Right forelimb (tissue), 1 donor: ENCODE measurements around the gene HS3ST5.
"Not testable (repeated sequence)": the region's sequence is repeated elsewhere in the genome, so short reads cannot be mapped to it uniquely, and the experiment has no call there.

Experiments used
- DNase-seq: peaks from one replicate; pipeline ENCODE4 v3.0.0-alpha.2; 2018

The HS3ST5 gene

GRCh38 chr6:114084327-114084890 lies 258.4 kb downstream of the HS3ST5 start:
- peak; percentile 48 for DNase-seq

- no peak for DNase-seq
Observed at GRCh38 chr6:114083251-114083650, 259.6 kb downstream of the HS3ST5 start.

- no peak for DNase-seq
Observed at GRCh38 chr6:114081730-114082129, 261.1 kb downstream of the HS3ST5 start.

DNA sequence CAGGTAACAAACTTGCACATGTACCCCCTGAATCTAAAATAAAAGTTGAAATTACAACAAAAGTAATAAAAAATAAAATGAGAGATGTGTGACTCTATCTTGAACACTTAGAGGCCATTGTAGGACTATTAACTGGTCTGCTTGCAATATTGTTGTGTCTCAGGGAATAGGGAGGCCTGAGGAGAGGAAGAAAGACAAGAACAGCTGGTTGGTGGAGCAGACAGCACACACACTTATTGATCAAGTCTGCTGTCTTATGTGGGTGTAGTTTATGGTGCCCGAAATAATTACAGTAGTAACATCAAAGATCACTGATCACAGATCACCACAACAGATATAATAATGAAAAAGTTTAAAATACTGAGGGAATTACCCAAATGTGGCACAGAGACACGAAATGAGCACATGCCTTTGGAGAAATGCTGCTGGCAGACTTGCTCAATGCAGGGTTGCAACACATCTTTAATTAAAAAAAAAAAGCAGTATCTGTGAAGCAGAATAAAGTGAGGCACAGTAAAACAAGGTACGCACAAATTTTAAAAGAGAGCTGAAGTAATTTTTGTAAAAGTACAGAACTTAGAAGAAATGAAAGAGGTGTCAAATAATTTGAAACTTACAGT lies 261.8 kb downstream of the HS3ST5 start:
- DNase-seq = no peak

- DNase-seq = not testable (repeated sequence)
Observed at GRCh38 chr6:114080410-114080809, 262.4 kb downstream of the HS3ST5 start.

GRCh38 chr6:114075777-114076176 lies 267.0 kb downstream of the HS3ST5 start:
- DNase-seq = no peak

- DNase-seq = no peak
Observed at GRCh38 chr6:114075300-114075699, 267.5 kb downstream of the HS3ST5 start.

- DNase-seq = no peak
Observed at GRCh38 chr6:114068771-114069170, 274.1 kb downstream of the HS3ST5 start.

DNA sequence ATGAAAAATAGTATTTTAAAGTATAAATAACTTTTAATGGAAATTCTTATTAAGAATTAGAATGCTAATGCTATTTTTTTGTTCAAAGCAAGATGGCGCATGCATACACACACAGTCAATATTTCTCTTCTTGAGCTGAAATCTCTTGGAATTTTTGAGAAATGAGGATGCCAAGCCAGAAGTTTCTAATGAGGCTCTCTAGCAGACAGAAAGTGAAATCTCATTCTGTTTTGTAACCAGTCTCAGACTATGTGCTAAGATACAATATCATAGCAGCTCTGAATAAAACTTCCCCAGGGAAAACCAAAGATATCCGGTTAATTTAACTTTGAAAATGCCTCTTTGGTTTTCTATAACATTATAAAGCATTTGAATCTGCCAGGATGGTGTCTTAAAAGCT lies 274.7 kb downstream of the HS3ST5 start:
- DNase-seq = no peak

DNA sequence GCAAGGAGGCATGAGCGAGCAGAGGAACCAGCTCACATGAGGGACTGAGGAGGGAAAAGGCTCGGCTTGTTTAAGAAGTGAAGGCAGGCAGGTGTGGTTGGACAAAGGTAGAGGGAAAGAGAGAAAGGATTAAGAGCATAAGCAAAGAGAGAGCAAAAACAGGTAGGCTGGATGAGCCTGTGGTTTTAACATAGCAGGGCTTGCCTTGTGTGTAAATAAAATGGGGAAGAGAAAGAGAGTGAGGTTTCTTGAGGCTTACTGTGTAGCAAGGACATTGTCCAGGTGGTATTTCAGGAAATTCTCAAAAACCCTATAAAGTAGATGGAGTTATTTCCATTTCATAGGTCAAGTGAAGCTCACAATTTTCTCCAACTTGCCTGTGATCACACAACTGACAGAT lies 278.0 kb downstream of the HS3ST5 start:
- DNase-seq = no peak

DNA sequence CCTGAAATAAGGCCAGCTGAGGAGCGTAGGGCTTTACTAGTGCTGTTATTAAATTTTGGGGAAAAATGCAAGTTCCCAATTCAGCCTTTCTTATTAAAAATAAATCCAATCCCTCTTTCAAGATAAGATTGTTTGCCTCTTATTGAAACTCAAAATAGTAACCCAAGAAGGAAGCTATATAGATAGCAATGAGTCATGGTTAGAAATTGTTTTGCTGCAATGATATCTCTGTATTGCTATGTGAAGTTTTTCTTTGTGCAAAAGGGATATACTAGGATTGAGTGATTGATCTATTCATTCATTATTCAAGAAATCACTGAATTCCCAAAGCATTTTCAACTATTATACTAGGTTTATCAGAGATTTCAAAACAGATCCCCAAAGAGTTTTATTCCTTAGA lies 278.9 kb downstream of the HS3ST5 start:
- DNase-seq = no peak

- DNase-seq = no peak
Observed at GRCh38 chr6:114062199-114062598, 280.6 kb downstream of the HS3ST5 start.

DNA sequence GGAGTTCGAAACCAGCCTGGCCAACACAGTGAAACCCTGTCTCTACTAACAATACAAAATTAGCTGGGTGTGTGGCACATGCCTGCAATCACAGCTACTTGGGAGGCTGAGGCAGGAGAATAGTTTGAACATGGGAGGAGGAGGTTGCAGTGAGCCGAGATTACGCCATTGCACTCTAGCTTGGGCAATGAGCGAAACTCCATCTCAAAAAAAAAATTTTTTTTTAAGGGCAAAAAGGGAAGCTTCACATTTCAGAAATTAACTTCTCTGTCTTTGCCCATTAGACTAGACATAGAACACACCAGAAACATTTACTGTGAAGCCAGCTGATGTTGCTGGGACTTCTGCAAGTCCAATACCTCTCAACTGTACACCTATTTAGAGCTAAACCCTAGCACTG lies 281.1 kb downstream of the HS3ST5 start:
- no peak for DNase-seq

- DNase-seq = no peak
Observed at GRCh38 chr6:114061116-114061515, 281.7 kb downstream of the HS3ST5 start.

DNA sequence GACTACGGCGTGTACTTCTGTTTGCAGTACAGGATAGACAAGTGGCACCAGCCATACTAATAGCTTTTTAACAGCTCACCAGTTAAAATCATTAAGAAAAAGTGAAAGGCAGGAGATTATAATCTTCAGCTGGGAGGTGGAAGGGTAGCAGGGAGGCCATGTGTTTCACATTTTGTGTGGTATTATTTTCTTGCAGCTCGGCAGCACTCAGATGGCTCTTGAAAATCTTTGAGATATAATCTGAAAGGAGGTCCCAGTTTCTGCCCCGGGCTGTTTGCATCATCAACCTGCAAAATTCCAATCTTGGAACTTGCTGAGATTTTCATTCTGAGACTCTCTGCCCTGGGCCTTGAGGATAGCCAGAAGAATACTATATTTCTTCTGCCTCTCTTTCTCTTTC lies 284.4 kb downstream of the HS3ST5 start:
- DNase-seq = no peak

- no peak for DNase-seq
Observed at GRCh38 chr6:114055763-114056162, 287.1 kb downstream of the HS3ST5 start.

DNA sequence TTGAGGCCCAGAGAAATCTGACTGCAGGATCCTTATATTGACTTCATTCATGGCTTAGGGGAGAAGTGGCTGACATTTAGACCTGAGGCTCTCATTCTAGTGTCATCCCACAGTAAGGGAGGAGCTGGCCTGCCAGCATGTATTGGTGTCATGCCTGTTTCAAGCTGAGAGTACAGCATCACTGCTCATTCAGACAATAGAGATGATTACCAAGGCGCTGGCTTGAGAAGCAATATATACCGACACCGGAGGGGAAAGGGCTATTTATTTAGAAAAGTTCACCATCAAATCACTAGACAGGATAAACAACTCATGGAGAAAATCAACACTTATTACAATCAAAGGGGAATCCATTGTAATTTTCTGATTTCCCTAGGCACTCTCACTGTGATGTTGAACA lies 287.5 kb downstream of the HS3ST5 start:
- DNase-seq = no peak

DNA sequence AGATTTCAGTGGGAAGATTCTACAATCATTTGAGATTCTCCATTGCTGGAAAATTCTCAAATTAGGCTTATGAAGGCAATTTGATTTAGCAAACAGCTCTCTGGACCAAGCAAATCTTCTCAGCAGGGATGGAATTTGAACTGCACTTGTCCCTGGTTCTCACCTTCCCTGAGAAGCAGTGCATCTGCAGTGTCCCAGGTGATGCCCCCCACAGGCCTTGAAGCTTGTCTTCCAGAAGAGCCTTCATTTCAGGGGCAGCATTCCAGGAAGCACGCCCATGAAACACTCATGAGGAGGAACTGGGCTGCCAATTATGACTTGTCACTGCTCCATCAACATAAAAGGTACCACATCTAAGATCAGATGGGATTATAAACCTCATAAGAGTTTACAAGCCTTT lies 289.0 kb downstream of the HS3ST5 start:
- no peak for DNase-seq

DNA sequence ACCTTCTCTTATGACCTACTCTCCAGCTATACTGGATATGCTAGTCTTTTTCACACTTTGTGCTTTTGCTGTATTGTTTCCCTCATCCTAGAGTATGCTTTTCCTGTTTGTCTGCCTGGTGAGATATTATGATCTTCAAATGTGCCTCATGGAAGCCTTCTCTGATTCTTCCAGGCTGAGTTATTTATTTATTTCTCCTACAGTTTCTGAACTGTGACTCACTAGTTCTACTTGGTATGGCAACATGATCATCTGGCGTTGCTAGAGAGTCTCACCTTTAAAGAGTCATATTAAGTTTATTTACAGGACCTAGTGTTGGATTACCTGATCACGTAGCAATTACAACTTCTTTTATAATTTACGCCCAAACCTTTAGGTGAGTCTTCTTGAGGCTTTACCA lies 290.7 kb downstream of the HS3ST5 start:
- no peak for DNase-seq

DNA sequence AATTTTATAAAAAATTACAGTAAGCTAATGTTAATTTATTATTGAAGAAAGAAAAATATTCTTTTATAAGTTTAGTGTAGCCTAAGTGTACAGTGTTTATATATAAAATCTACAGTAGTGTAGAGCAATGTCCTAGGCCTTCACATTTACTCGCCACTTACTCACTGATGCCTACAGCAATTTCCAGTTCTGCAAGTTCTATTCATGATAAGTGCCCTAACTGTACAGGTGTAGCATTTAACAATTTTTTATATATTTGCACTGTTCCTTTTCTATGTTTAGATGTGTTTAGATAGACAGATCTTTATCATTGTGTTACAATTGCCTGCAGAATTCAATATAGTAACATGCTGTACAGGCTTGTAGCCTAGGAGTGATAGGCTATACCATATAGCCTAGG lies 291.8 kb downstream of the HS3ST5 start:
- no peak for DNase-seq

DNA sequence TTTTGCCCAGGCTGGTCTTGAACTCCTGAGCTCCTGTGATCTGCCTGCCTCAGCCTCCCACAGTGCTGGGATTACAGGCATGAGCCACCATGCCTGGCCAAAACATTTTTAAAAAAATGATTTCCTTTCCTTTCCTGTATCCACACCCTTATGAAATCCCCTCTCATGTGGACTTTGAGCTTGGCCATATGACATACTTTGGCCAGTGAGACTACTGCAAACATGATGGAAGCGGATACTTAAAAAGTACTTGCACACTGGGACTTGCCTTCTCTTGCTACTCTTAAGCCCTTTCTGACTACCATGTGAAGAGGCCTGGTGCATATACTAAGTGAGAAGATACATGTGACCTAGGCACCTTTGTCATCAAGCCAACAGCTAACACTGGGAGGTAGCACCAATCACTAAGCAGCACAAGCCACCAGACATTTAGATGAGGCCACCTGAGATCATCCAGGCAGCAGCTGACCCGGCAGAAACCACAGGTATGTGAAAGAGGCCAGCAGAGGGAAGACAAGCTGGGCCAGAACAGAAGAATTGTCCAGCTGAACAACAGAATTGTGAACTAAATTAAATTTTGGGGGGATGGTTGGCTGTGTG lies 293.4 kb downstream of the HS3ST5 start:
- no peak for DNase-seq

- not testable (repeated sequence) for DNase-seq
Observed at GRCh38 chr6:114044566-114044965, 298.3 kb downstream of the HS3ST5 start.

DNA sequence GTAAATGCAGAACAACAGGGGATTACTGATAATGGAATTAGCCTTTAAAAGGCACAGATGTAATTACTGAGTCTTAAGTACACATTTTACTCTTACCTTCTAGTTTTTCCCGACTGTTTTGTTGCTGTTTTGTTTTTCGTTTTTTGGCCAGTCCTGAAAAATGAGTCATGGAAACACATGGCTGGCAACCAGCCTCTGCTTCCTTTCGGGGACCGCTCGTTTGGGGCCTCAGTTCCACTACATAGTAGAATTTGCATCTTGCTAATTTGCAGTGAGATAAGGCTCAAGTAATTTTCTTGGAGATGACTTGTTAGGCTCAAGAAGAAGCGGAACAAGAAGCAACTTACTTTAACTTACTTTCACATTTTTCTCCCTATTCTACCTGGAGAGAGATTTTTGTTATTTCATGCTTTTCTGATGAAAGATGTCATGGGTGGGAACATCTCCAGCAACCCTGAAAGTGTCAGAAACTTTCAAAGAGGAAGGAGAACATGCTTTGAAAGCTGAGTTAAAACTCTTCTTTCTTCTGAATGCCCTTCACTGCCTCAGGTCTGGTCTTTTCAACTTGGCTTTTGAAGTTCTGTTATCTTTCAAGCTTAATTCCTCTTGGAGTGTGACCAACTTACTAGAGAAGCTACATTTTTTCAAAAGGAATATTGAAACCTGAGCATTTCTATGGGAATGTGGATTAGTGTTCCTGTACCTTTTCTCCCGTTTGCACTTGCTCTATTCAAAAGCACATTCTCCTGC lies 300.4 kb downstream of the HS3ST5 start:
- no peak for DNase-seq

DNA sequence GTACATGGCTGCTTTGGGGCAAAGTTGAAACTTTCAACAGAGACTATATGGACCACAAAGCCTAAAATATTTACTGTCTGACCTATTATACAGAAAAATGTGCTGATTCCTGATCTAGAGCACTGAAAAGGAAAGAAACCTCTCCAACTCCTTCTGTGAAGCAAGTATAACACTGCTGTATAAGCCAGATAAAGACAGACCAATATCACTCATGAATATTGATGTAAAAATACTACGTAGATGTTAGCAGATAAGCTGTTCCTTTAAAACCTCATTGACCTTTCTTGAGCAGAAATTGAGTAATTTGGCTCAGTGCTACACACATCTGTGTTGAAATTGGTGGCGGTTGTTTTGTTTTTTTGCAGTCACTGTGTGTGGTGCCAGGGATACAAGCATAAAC lies 302.0 kb downstream of the HS3ST5 start:
- no peak for DNase-seq
